HG03045 (cell line): Measurements from ENCODE around the gene NUTF2.
A peak's percentile ranks its signal among the peaks of the same experiment; 100 is the strongest.
"Not testable (repeated sequence)": the region's sequence is repeated elsewhere in the genome, so short reads cannot be mapped to it uniquely, and the experiment has no call there.

Experiments used
- ATAC-seq: cut with Tn5 transposase; IDR thresholded peaks from one replicate; pipeline ENCODE4 v1.9.1; 2021; ENCODE audit warnings: mild to moderate bottlenecking, moderate library complexity; ENCODE audit not compliant: unreplicated experiment

Gene NUTF2

GRCh38 chr16:67837190-67837589 is 9.5 kb upstream of the NUTF2 start:
- ATAC-seq: not testable (repeated sequence)

DNA sequence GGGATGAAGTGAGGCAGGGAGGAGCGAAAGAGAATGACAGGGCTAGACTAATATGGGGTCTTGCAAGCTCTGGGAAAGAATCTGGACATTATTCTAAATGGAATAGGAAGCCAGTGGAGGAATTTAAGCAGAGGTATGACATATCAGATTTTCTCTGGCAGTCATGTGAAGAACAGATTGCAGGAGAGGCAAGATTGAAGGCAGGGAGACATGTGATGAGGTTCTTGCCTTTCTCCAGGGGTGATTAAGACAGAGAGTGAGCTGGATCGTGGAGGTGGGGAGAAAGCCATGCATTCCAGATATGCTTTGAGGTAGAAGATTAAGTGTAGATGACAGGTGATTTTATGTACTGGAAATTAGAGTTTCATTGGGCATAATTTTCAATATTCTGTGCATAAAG is 8.9 kb upstream of the NUTF2 start:
- ATAC-seq: no peak

DNA sequence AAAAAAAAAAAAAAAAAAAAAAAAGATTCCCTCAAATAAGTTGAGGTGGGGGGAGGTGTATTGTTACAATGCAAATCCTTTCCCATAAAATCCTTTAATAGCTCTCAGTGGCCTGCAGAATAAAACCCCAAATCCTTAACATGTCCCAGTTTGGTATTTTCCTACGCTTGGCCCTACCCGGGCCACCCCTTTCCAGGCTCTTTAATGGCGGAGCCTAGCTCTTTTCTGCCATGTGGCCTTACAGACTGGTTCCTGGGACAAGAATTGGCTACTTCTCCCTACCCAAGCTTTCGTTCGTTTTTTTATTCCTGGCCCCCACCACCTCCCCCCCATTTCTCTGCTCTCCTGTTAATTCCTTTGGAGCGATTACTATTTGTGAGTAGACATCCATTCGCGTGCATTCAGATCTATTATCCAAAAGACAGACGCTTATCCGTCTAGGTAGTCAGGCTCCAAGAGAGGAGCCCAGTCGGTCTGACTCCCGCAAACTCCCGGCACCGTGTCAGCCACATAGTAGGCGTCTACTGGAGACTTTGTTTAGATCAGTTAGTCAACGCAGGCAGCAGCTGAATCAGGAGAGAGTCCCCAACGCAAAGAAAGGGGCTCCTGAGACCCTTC is 5.4 kb upstream of the NUTF2 start:
- ATAC-seq: no peak

DNA sequence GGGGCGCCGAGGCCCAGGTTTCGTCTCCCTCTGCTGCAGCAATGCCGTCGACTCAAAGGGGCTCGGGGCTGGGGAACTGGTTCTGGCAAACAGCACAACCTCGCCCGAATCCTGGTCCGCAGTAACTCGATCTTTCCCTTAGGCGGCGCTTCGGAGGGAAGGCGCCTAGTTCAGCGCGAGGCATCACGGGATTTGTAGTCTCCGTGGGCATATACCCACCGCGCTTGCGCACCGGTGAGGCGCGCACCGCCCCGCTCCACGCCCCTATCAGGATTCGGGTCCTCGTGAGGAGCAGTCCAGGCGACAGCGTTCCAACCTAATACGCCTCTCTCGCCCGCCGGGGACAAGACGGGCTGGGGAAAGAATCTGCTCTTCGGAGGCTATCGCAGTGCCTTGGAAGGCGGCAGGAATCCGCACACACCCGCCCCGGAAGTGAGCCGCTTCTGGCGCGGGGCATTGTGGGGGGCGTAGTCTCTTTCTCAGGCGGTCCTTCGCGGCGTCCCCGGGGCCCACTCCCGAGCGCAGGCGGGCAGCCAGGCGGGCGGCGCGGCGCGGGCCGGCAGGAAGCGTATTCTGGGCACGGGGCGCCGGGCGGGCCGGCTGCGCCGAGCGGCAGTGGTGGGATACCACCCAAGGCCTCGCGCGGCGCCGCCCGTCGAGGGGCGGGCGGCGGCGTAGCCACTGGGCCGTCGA is 4.8 kb upstream of the NUTF2 start, which contains the start of gene THAP11:
Gene THAP11 (plus strand): TSS at position 505 of the 693 bp plus-strand sequence. CDS start 235 bp downstream, outside the sequence.
- peak; percentile 43 for ATAC-seq

DNA sequence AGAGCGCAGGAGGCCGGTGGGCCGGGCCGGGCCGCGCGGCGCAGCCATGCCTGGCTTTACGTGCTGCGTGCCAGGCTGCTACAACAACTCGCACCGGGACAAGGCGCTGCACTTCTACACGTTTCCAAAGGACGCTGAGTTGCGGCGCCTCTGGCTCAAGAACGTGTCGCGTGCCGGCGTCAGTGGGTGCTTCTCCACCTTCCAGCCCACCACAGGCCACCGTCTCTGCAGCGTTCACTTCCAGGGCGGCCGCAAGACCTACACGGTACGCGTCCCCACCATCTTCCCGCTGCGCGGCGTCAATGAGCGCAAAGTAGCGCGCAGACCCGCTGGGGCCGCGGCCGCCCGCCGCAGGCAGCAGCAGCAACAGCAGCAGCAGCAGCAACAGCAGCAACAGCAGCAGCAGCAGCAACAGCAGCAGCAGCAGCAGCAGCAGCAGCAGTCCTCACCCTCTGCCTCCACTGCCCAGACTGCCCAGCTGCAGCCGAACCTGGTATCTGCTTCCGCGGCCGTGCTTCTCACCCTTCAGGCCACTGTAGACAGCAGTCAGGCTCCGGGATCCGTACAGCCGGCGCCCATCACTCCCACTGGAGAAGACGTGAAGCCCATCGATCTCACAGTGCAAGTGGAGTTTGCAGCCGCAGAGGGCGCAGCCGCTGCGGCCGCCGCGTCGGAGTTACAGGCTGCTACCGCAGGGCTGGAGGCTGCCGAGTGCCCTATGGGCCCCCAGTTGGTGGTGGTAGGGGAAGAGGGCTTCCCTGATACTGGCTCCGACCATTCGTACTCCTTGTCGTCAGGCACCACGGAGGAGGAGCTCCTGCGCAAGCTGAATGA is 4.0 kb upstream of the NUTF2 start:
- ATAC-seq: peak; percentile 10

GRCh38 chr16:67843343-67843765 is 3.4 kb upstream of the NUTF2 start:
- no peak for ATAC-seq

GRCh38 chr16:67844497-67844896 is 2.2 kb upstream of the NUTF2 start:
- no peak for ATAC-seq

- ATAC-seq: no peak
Observed at GRCh38 chr16:67845291-67846062, 1.3 kb upstream of the NUTF2 start.

GRCh38 chr16:67846063-67846319 is 742 bp upstream of the NUTF2 start:
- no peak for ATAC-seq

DNA sequence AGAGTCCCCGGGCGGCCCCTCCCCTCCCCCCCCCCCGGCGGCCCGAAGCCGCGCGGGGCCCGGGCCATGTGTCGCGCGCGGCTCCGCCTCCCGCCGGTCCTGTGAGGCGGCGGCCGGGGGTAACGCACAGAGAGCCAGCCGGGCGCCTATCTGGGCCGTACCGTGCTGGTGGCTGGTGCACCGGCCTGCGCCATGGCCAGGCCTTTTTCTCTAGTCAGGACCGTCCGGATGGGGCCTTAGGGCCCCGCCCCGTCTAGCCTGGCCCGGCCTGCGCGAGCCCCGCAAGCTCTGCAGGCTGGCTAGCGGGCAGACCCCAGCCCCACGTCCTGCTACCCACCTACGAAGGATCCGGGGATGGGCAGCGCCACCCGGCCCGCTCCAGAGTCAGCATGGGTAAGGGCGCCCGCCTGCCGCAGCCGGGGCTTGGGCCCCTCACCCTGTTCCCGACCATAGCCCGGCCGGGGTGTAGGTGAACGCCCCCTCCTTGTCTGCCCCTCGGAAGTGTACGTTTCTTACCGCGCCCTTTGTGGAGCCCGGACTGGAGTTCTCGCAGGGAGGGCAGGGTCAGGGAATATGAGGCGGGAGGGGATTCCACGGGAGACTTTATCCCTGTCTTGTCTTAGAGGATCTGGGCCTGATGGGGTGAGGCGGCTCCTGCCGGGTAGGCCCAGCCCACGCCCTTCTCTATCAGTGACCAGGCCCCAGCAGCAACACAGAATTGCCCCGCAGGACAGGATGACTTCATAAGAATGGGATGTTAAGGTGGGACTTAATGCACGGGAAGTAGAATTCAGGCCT is 530 bp downstream of the NUTF2 start, which contains the start of gene CENPT:
Gene CENPT (minus strand): TSS at position 630 of the 798 bp plus-strand sequence. CDS start 13,834 bp downstream, outside the sequence.
- peak; percentile 34 for ATAC-seq

GRCh38 chr16:67848118-67848517 is 1.4 kb downstream of the NUTF2 start:
- ATAC-seq: no peak

DNA sequence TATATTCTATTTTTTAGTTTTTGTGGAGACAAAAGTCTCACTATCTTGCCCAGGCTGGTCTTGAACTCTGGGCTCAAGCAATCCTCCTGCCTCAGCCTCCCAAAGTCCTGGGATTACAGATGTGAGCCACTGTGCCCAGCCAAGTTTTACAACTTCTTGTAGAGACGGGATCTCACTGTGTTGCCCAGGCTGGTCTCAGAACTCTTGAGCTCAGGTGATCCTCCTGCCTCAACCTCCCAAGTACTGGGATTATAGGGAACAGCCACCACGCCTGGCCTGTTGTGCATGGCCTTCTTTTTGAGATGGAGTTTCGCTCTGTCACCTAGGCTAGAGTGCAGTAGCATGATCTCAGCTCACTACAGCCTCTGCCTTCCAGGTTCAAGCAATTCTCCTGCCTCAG is 6.9 kb downstream of the NUTF2 start:
- ATAC-seq: no peak

- no peak for ATAC-seq
Observed at GRCh38 chr16:67855789-67856188, 9.1 kb downstream of the NUTF2 start.

GRCh38 chr16:67856927-67857546 is 10.3 kb downstream of the NUTF2 start:
- no peak for ATAC-seq

GRCh38 chr16:67857547-67858233 is 11.0 kb downstream of the NUTF2 start:
- ATAC-seq: no peak

GRCh38 chr16:67858500-67858899 is 11.8 kb downstream of the NUTF2 start:
- no peak for ATAC-seq

DNA sequence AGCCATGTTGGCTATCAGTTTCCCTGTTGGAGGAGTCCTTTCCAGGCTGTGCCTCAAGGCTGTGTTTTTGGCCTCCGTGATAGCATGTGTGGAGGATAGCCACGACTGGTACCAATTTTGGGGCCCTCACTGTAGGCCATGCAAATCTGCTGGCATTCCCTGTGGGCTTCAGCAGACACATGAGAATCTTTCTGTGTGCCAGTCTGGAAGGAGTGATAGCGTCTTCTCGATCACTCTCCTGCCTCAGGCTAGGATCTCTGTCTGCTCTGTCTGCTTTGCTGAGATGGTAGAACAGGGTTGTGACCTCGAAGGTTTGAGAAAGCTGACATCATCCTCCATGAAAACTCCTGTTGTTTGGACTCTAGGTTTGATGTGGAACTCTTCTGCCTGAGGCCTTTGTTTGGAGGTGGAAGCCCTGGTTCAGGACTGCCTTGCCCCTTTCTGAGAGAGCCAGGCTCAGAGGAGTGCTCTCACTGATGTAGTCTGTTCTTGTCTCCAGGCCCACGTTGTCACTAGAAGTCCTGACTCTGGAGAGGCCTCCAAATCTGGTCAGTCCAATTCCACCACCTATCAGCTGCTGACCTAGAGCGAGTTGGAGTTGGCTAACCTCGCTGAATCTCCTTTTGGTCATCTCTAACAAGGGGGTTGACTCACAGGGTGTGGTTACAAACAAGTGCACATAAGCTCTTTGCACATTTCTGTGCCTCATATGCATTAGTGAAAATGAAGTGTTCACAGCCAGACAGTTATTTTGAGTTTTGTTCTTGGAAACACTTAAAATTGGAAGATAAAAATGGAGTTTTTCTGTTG is 14.1 kb downstream of the NUTF2 start:
- ATAC-seq: no peak

DNA sequence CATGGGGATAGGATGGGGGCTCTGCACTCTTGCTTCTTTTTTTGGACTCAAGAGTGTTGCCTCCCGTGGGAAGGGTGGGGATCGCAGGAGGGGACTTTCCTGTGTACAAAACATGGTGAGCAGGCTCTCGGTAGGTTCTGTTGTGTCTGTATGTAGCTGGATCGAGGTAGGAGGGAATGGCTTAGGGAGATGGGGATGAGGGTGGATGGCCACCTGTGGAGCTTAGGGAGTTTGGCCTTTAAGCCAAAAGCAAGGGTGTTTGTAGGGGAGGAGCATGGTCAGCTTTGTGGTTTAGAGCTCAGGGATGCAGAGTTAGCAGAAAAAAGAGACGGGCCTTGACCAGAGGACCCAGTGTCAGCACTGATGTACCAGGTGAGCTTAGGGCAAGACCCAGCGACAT is 15.1 kb downstream of the NUTF2 start:
- ATAC-seq: no peak
